ENCODE data around the gene TMPRSS13. TPM values are rescaled to one million over a fixed set of nuclear protein-coding genes. Genes with fewer than 3 reads are reported as not detected.

Gene TMPRSS13
- total RNA-seq, 1 donor from 2014 or later = not detected

DNA sequence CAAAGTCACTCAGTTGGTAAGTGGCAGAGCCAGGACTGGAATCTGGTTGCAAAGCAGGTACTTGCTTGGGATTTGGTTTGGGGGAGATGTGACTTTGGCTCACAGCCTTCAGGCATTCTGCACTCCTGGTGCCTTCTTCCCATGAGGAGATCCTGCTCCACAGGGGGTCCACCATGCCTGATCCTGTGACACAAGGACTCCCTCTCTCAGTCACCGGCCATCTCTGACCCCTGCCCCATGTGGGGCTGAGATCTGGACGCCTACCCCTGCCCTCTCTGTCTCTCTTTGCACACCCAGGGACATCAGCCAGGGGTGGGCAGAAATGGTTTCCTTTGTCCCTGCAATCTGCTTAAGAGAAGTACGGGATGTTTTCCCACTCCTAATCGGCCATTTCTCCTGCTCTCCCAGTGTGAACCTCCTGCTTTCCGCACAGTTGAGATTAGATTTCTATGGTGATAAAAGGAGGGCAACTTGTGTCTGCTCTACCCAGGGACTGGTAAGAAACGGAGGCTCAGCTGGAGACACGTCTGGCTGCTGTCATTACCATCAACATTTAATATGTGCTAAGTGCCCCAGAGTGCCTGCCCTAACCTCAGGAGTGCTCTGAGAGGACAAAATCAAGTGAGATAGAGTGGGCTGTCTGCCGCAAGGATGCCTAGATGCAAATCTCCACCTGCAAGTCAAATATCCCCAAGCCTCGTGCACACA is 41.6 kb downstream of the TMPRSS13 start:
- TF ChIP-seq, protein P1, sequence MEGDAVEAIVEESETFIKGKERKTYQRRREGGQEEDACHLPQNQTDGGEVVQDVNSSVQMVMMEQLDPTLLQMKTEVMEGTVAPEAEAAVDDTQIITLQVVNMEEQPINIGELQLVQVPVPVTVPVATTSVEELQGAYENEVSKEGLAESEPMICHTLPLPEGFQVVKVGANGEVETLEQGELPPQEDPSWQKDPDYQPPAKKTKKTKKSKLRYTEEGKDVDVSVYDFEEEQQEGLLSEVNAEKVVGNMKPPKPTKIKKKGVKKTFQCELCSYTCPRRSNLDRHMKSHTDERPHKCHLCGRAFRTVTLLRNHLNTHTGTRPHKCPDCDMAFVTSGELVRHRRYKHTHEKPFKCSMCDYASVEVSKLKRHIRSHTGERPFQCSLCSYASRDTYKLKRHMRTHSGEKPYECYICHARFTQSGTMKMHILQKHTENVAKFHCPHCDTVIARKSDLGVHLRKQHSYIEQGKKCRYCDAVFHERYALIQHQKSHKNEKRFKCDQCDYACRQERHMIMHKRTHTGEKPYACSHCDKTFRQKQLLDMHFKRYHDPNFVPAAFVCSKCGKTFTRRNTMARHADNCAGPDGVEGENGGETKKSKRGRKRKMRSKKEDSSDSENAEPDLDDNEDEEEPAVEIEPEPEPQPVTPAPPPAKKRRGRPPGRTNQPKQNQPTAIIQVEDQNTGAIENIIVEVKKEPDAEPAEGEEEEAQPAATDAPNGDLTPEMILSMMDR (IDR thresholded peaks at IDR 0.05) = no peak
- Mint-ChIP-seq H3K27me3 (ENCODE audit: unreplicated experiment) (peaks cover 23% of the 10 kb centered on the region), H3K9me3 (ENCODE audit: unreplicated experiment) (no peaks in the 10 kb centered on the region), H3K4me3 (ENCODE audit: unreplicated experiment) (no peak overlapping the region), H3K36me3 (ENCODE audit: unreplicated experiment) (no peaks in the 10 kb centered on the region), H3K4me1 (ENCODE audit: unreplicated experiment) (no peaks in the 10 kb centered on the region), H3K27ac (ENCODE audit: unreplicated experiment) (no peak overlapping the region)
- DNase-seq (ENCODE audit: extremely low spot score, unreplicated experiment) = peak; percentile 81

DNA sequence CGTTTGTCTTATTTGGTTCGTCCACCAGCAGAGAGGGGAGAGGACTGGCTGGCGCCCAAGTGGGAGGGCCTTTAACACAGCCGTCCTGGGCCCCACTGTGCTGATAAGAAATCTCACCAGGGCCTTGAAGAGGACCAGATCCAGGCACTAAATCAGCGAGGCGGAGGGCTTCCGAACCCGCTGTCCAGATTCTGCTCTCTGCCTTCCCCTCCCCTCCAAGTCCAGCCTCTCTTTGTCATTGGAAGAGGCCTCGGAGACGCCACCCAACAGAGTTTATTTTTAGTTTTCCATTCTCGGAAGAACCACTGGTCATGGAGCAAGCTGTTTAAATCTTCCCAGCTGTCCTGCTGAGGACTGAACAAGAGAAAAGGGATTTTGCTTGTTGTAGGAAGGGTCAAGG is 43.4 kb downstream of the TMPRSS13 start:
- Mint-ChIP-seq H3K4me1 (ENCODE audit: unreplicated experiment) (no peaks in the 10 kb centered on the region), H3K27me3 (ENCODE audit: unreplicated experiment) (peaks cover 31% of the 10 kb centered on the region), H3K27ac (ENCODE audit: unreplicated experiment) (no peak overlapping the region), H3K36me3 (ENCODE audit: unreplicated experiment) (no peaks in the 10 kb centered on the region), H3K4me3 (ENCODE audit: unreplicated experiment) (no peak overlapping the region), H3K9me3 (ENCODE audit: unreplicated experiment) (no peaks in the 10 kb centered on the region)
- DNase-seq (ENCODE audit: extremely low spot score, unreplicated experiment) = peak; percentile 53
- TF ChIP-seq, protein P1 (IDR thresholded peaks at IDR 0.05) = no peak

DNA sequence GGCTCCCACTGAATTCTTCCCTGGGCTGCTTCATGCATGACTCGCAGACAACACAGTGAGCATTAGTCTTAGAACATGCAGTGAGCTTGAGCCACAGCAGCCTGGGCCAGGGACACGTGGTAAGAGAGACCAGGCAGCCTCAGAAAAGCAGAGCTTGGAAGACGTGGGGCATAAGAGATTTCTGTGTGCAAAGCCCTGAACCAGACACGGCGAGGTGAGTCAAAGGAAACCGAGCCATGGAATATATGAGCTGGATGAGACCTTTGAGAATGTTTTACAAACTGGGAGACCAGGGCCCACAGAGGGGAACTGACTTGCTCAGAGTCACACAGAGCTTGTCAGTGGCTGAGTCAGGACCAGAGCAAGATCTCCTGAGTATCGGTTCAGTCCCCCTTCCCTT is 44.2 kb downstream of the TMPRSS13 start:
- Mint-ChIP-seq H3K27me3 (ENCODE audit: unreplicated experiment) (peaks cover 39% of the 10 kb centered on the region), H3K9me3 (ENCODE audit: unreplicated experiment) (no peaks in the 10 kb centered on the region), H3K27ac (ENCODE audit: unreplicated experiment) (no peak overlapping the region), H3K4me3 (ENCODE audit: unreplicated experiment) (no peak overlapping the region), H3K36me3 (ENCODE audit: unreplicated experiment) (no peaks in the 10 kb centered on the region), H3K4me1 (ENCODE audit: unreplicated experiment) (no peaks in the 10 kb centered on the region)
- TF ChIP-seq, protein P1 (IDR thresholded peaks at IDR 0.05) = no peak
- DNase-seq (ENCODE audit: extremely low spot score, unreplicated experiment) = peak; percentile 38

DNA sequence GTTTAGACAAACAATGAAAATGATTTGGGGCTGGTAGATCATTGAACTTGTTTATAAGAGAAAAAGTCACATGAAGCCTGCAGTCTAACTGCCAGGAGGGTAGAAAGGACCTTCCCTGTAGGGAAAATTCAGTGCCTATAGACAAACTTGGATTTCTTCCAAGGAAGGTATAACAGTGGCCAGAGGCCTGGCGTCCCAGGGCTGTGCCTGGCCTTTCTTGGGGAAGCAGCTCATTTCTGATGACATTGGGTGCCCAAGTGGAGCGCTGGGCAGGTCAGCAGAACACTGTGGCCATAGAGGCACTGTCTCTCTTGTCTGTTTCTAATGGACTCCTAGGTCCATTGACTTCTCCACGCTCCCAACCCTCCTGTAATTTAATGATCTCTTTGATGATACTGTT is 46.1 kb downstream of the TMPRSS13 start:
- TF ChIP-seq, protein P1 (IDR thresholded peaks at IDR 0.05) = no peak
- no peak overlapping the region for H3K4me3 Mint-ChIP-seq (ENCODE audit: unreplicated experiment)
- H3K27me3 Mint-ChIP-seq (ENCODE audit: unreplicated experiment) = peaks cover 50% of the 10 kb centered on the region
- no peaks in the 10 kb centered on the region for H3K4me1 Mint-ChIP-seq (ENCODE audit: unreplicated experiment)
- no peak overlapping the region for H3K27ac Mint-ChIP-seq (ENCODE audit: unreplicated experiment)
- peak; percentile 66 for DNase-seq (ENCODE audit: extremely low spot score, unreplicated experiment)
- no peaks in the 10 kb centered on the region for H3K9me3 Mint-ChIP-seq (ENCODE audit: unreplicated experiment)
- H3K36me3 Mint-ChIP-seq (ENCODE audit: unreplicated experiment) = no peaks in the 10 kb centered on the region

DNA sequence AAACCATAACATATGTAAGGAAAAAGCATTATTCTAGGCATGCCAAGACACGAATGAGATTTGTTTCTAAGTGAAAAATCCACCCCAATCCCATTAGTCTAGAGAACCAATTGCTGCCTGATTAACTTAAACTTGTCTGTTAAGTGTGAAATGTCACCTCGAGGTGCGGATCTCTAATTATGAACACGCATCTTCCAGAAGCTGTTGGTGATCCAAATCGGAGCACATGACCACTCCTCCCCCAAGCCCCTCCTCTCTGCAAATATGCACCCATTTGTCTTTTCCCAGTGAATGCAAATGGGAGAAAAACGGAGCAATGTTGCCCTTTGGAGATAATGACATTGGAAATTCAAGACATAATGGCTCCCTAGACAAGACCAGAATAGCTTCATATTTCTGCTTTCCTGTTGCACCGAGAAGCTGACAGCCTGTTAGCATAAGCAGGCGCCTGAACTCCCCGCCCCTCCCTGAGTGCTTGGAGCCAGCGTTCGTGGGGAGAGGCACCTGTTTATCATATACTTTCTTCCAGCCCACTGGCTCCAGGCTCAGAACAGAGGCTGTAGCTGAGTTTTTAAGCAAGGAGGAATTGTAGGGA is 46.8 kb downstream of the TMPRSS13 start:
- TF ChIP-seq, protein P1 (IDR thresholded peaks at IDR 0.05) = no peak
- Mint-ChIP-seq H3K9me3 (ENCODE audit: unreplicated experiment) (no peaks in the 10 kb centered on the region), H3K27me3 (ENCODE audit: unreplicated experiment) (peaks cover 57% of the 10 kb centered on the region), H3K36me3 (ENCODE audit: unreplicated experiment) (no peaks in the 10 kb centered on the region), H3K4me1 (ENCODE audit: unreplicated experiment) (no peaks in the 10 kb centered on the region), H3K27ac (ENCODE audit: unreplicated experiment) (no peak overlapping the region), H3K4me3 (ENCODE audit: unreplicated experiment) (no peak overlapping the region)
- peak; percentile 54 for DNase-seq (ENCODE audit: extremely low spot score, unreplicated experiment)

Data from osteocyte (in vitro differentiated cells).